ENCODE data around the gene STX19. TPM values are rescaled to one million over a fixed set of nuclear protein-coding genes. Genes with fewer than 3 reads are reported as not detected.

The STX19 gene
- total and polyA plus RNA-seq, 2 of the 13 experiments (the other 11 are each of a cell fraction or from before 2014, with no cell fraction given): not detected

DNA sequence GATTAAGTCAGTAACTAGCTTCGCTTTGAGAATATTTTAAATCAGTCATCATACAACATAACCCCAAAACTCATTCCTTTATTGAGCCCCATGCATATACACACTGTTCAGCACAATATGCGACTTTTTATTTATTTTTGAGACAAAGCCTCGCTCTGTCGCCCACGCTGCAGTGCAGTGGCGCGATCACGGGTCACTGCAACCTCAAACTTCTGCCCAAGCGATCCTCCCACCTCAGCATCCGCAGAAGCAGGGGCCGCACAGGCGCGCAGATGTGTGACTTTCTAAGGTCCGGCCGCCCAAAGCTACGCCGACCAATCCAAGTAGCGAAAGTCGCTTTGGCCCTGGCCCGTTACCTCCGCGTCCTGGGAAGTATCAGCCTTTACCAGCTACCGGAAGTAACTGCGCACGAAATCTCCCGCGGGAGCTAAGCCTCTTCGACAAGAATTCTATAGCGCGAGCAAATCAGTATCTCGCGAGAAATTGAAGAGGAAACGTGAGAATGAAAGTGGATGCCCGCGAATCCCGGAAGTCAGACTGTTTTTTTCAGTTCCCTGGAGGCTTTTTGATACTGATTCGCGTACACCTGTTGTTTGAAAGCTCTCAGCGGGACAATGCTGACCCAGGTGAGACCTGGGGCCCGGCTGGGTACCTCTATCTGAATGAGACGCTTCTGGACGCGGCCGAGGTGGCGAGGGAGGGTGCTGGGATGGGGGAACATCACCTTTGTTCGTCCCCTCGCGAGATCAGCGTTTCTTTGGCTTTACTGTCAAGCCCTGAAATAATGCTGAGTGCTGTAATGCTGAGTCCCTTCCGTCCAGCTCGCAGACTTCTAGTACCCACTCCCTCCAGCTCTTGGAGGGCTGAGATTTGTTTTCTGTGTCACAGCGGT, 34.4 kb upstream of the STX19 start, which contains the start of the genes DHFR2 and NSUN3 (continued):
- TF ChIP-seq, protein P1, sequence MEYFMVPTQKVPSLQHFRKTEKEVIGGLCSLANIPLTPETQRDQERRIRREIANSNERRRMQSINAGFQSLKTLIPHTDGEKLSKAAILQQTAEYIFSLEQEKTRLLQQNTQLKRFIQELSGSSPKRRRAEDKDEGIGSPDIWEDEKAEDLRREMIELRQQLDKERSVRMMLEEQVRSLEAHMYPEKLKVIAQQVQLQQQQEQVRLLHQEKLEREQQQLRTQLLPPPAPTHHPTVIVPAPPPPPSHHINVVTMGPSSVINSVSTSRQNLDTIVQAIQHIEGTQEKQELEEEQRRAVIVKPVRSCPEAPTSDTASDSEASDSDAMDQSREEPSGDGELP (IDR thresholded peaks at IDR 0.05; ENCODE audit: borderline replicate concordance, low read depth): peak; percentile 7; the same call in 1 of the 2 replicates
- TF ChIP-seq RXRA (CRISPR knock-in tag; IDR thresholded peaks at IDR 0.05) (peak; percentile 34; the same call in 1 of the 2 replicates), AGO1 (IDR thresholded peaks at IDR 0.05; ENCODE audit: low read depth, low read length, poor library complexity, severe bottlenecking) (no peak), ZNF674 (CRISPR knock-in tag; IDR thresholded peaks at IDR 0.05; ENCODE audit: low read depth) (no peak), PHB2 (IDR thresholded peaks at IDR 0.05; ENCODE audit: partially characterized antibody) (no peak), GLI4 (CRISPR knock-in tag; IDR thresholded peaks at IDR 0.05; ENCODE audit: borderline replicate concordance) (0 out of 2 replicates have a peak, but pooled peaks have one; percentile 33), IKZF1 (IDR thresholded peaks at IDR 0.05) (no peak), POLR2G (IDR thresholded peaks at IDR 0.05; ENCODE audit: low read depth, low read length) (peak; percentile 91), HDAC2 (CRISPR knock-in tag; IDR thresholded peaks at IDR 0.05) (peak; percentile 60), ZSCAN20 (CRISPR knock-in tag; IDR thresholded peaks at IDR 0.05; ENCODE audit: borderline replicate concordance) (peak; percentile 11; the same call in 1 of the 2 replicates), CENPT (CRISPR knock-in tag; IDR thresholded peaks at IDR 0.05; ENCODE audit: low read depth) (no peak), ZNF17 (CRISPR knock-in tag; IDR thresholded peaks at IDR 0.05) (no peak), ZSCAN21 (CRISPR knock-in tag; IDR thresholded peaks at IDR 0.05; ENCODE audit: borderline replicate concordance) (peak; percentile 90), ZNF562 (CRISPR knock-in tag; IDR thresholded peaks at IDR 0.05; ENCODE audit: borderline replicate concordance) (no peak), SNAI1 (CRISPR knock-in tag; IDR thresholded peaks at IDR 0.05; ENCODE audit: borderline replicate concordance) (no peak), IRF2 (CRISPR knock-in tag; IDR thresholded peaks at IDR 0.05) (peak; percentile 84), ARNT2 (CRISPR knock-in tag; IDR thresholded peaks at IDR 0.05; ENCODE audit: low read depth) (peak; percentile 79; the same call in 1 of the 2 replicates), MTF2 (CRISPR knock-in tag; IDR thresholded peaks at IDR 0.05; ENCODE audit: borderline replicate concordance) (no peak), PHF8 (CRISPR knock-in tag; IDR thresholded peaks at IDR 0.05) (peak; percentile 81), CHD2 (IDR thresholded peaks at IDR 0.05; ENCODE audit: low read depth, low read length) (peak; percentile 94), TGIF2 (CRISPR knock-in tag; IDR thresholded peaks at IDR 0.05) (peak; percentile 9; the same call in 1 of the 2 replicates), ZNF343 (CRISPR knock-in tag; IDR thresholded peaks at IDR 0.05) (no peak), NFYB (CRISPR knock-in tag; IDR thresholded peaks at IDR 0.05) (peak; percentile 73)
- TF ChIP-seq, protein P2, sequence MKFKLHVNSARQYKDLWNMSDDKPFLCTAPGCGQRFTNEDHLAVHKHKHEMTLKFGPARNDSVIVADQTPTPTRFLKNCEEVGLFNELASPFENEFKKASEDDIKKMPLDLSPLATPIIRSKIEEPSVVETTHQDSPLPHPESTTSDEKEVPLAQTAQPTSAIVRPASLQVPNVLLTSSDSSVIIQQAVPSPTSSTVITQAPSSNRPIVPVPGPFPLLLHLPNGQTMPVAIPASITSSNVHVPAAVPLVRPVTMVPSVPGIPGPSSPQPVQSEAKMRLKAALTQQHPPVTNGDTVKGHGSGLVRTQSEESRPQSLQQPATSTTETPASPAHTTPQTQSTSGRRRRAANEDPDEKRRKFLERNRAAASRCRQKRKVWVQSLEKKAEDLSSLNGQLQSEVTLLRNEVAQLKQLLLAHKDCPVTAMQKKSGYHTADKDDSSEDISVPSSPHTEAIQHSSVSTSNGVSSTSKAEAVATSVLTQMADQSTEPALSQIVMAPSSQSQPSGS (CRISPR knock-in tag; IDR thresholded peaks at IDR 0.05): peak; percentile 24; the same call in 1 of the 2 replicates
- TF ChIP-seq, protein P3, sequence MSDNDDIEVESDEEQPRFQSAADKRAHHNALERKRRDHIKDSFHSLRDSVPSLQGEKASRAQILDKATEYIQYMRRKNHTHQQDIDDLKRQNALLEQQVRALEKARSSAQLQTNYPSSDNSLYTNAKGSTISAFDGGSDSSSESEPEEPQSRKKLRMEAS (IDR thresholded peaks at IDR 0.05): peak; percentile 79
- TF ChIP-seq, protein P4, sequence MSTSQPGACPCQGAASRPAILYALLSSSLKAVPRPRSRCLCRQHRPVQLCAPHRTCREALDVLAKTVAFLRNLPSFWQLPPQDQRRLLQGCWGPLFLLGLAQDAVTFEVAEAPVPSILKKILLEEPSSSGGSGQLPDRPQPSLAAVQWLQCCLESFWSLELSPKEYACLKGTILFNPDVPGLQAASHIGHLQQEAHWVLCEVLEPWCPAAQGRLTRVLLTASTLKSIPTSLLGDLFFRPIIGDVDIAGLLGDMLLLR (CRISPR knock-in tag; IDR thresholded peaks at IDR 0.05): no peak; the same call in 1 of the 2 replicates
- TF ChIP-seq, protein P5, sequence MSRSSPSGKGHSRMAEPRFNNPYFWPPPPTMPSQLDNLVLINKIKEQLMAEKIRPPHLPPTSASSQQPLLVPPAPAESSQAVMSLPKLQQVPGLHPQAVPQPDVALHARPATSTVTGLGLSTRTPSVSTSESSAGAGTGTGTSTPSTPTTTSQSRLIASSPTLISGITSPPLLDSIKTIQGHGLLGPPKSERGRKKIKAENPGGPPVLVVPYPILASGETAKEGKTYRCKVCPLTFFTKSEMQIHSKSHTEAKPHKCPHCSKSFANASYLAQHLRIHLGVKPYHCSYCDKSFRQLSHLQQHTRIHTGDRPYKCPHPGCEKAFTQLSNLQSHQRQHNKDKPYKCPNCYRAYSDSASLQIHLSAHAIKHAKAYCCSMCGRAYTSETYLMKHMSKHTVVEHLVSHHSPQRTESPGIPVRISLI (CRISPR knock-in tag; IDR thresholded peaks at IDR 0.05; ENCODE audit: borderline replicate concordance): peak; percentile 77; the same call in 1 of the 2 replicates
